Heart left ventricle (tissue), 13 donors: ENCODE measurements around the gene SP140L.

ENCODE experiments used
- POLR2A ChIP-seq, 2 donors: fragments of 450-650 bp; IDR thresholded peaks; one replicate each; pipeline ENCODE4 v1.6.1; 2017; ENCODE audit warnings: antibody characterized with exemption in 2 of 2, mild to moderate bottlenecking in 2 of 2, moderate library complexity in 2 of 2
- TF ChIP-seq, protein P1 (sequence below), 12 donors: fragments of 200-600 bp; sonication (generic) in 4 of 12; IDR thresholded peaks; one replicate each; pipeline versions ENCODE4 v1.5.0 to v1.8.0; 2018 to 2022; ENCODE audit warnings: antibody characterized with exemption in 12 of 12, mild to moderate bottlenecking in 5 of 12
- donor health status: ischemic (EF 13 %, LVEDD 7.1; RV severe dilation, severe dysfunction).
- donor health status: DM: no; HTN: yes; CAD: no.
- donor health status: DM: no; HTN: no; CAD: no.
- donor health status: ischemic (EF 25% LVEDD 6.9; RV normal size, moderate dysfunction).
- donor health status: ischemic (EF 25% LVEDD 5.7; RV mildly dilated, moderate dysfunction).
- donor health status: ischemic (EF 35%, LVEDD 5.7; RV mildly dilated, moderate dysfunction).
- donor health status: nonischemic (EF 11% LVEDD 7.7; RV severe dilation, severe dysfunction).
- donor health status: DM: yes; HTN: yes; CAD: no.
- donor health status: PGD.
- donor health status: ischemic (EF 29% LVEDD 5.4; RV normal size, mild dysfunction).
- donor health status: nonischemic (EF 23%, LVEDD 6.1; RV moderate dilation, normal function).

DNA sequence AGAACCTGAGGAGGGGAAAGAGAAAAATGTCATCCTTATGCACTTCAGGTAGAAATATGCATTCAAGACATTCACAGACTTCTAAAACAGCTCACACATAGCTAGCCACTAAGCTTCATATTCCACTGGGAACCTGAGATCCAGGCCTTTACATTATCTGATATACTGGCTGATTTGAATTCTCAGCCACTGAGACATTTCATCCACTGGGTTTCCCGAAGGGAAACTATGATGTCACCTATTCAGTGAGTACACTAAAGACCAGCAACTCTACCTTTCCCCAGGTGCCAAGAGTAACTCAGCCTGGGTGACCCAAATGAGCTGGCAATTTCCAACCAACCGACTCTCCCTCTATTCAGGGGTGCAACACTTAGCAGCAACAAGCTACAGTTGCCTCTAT, 67.3 kb downstream of the SP140L start:
- TF ChIP-seq POLR2A (IDR thresholded peaks at IDR 0.05), result no peak
- TF ChIP-seq, protein P1, sequence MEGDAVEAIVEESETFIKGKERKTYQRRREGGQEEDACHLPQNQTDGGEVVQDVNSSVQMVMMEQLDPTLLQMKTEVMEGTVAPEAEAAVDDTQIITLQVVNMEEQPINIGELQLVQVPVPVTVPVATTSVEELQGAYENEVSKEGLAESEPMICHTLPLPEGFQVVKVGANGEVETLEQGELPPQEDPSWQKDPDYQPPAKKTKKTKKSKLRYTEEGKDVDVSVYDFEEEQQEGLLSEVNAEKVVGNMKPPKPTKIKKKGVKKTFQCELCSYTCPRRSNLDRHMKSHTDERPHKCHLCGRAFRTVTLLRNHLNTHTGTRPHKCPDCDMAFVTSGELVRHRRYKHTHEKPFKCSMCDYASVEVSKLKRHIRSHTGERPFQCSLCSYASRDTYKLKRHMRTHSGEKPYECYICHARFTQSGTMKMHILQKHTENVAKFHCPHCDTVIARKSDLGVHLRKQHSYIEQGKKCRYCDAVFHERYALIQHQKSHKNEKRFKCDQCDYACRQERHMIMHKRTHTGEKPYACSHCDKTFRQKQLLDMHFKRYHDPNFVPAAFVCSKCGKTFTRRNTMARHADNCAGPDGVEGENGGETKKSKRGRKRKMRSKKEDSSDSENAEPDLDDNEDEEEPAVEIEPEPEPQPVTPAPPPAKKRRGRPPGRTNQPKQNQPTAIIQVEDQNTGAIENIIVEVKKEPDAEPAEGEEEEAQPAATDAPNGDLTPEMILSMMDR (IDR thresholded peaks at IDR 0.05), result no peak
